Parathyroid adenoma (tissue), 2 donors: ENCODE results near the gene CAMSAP2.

Source experiments
- H2AFZ ChIP-seq: fragments of 300-600 bp; sonication (generic); one replicate; pipeline ENCODE4 v1.7.0; 2017; ENCODE audit warnings: antibody characterized with exemption, mild to moderate bottlenecking
- H3K27ac ChIP-seq: fragments of 300-600 bp; sonication (generic); one replicate; pipeline ENCODE4 v1.7.0; 2017
- H3K27me3 ChIP-seq: fragments of 300-600 bp; sonication (generic); one replicate; pipeline ENCODE4 v1.7.0; 2017; ENCODE audit warnings: low read length; ENCODE audit not compliant: control insufficient read depth, insufficient read depth
- H3K36me3 ChIP-seq: fragments of 300-600 bp; sonication (generic); one replicate; pipeline ENCODE4 v1.7.0; 2017; ENCODE audit warnings: low read length; ENCODE audit not compliant: control insufficient read depth, insufficient read depth
- H3K4me1 ChIP-seq: fragments of 300-600 bp; sonication (generic); one replicate; pipeline ENCODE4 v1.7.0; 2017; ENCODE audit warnings: control low read depth
- H3K4me2 ChIP-seq: fragments of 300-600 bp; sonication (generic); one replicate; pipeline ENCODE4 v1.7.0; 2017; ENCODE audit warnings: low read length
- H3K4me3 ChIP-seq: fragments of 300-600 bp; sonication (generic); one replicate; pipeline ENCODE4 v1.7.0; 2017; ENCODE audit warnings: low read depth, low read length
- H3K79me2 ChIP-seq: fragments of 300-600 bp; sonication (generic); one replicate; pipeline ENCODE4 v1.7.0; 2017; ENCODE audit warnings: control low read depth
- H3K9ac ChIP-seq: fragments of 300-600 bp; sonication (generic); one replicate; pipeline ENCODE4 v1.7.0; 2017; ENCODE audit warnings: mild to moderate bottlenecking
- H3K9me3 ChIP-seq: fragments of 300-600 bp; sonication (generic); one replicate; pipeline ENCODE4 v1.7.0; 2017; ENCODE audit warnings: low read length; ENCODE audit not compliant: control insufficient read depth
- TF ChIP-seq, protein P1 (sequence below): fragments of 300-600 bp; sonication (generic); IDR thresholded peaks from one replicate; pipeline ENCODE4 v1.7.0; 2017; ENCODE audit warnings: antibody characterized with exemption, mild to moderate bottlenecking
- donor health status: primary hyperparathyroidism.

CAMSAP2 gene

DNA sequence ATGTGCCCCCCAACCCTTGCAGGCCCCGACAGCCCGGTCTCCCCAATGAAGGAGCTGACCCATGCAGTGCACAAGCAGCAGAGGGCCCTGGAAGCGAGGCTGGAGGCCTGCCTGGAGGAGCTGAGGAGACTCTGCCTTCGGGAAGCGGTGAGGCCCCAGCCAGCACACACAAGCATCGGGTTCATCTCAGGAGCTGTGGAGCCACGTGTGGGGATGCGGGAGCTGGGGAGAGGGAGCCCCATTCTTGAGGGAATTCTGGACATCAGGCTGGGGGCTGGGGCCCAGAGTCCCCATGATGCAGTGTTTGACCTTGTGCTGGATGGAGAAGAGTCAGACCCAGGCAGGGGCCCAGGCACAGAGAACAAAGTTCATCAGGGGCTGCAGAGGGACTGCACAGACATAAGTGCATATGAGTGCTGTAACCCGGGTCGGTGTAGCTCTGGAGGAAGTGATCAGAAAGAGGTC lies 160.8 kb downstream of the CAMSAP2 start:
- Histone ChIP-seq H3K9ac (no peak overlapping the region), H3K9me3 (no peaks in the 10 kb centered on the region), H3K27ac (no peak overlapping the region), H2AFZ (no peak overlapping the region), H3K4me3 (no peak overlapping the region), H3K27me3 (no peaks in the 10 kb centered on the region), H3K79me2 (no peaks in the 10 kb centered on the region), H3K36me3 (no peaks in the 10 kb centered on the region), H3K4me1 (no peaks in the 10 kb centered on the region), H3K4me2 (no peak overlapping the region)
- TF ChIP-seq, protein P1, sequence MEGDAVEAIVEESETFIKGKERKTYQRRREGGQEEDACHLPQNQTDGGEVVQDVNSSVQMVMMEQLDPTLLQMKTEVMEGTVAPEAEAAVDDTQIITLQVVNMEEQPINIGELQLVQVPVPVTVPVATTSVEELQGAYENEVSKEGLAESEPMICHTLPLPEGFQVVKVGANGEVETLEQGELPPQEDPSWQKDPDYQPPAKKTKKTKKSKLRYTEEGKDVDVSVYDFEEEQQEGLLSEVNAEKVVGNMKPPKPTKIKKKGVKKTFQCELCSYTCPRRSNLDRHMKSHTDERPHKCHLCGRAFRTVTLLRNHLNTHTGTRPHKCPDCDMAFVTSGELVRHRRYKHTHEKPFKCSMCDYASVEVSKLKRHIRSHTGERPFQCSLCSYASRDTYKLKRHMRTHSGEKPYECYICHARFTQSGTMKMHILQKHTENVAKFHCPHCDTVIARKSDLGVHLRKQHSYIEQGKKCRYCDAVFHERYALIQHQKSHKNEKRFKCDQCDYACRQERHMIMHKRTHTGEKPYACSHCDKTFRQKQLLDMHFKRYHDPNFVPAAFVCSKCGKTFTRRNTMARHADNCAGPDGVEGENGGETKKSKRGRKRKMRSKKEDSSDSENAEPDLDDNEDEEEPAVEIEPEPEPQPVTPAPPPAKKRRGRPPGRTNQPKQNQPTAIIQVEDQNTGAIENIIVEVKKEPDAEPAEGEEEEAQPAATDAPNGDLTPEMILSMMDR = no peak

DNA sequence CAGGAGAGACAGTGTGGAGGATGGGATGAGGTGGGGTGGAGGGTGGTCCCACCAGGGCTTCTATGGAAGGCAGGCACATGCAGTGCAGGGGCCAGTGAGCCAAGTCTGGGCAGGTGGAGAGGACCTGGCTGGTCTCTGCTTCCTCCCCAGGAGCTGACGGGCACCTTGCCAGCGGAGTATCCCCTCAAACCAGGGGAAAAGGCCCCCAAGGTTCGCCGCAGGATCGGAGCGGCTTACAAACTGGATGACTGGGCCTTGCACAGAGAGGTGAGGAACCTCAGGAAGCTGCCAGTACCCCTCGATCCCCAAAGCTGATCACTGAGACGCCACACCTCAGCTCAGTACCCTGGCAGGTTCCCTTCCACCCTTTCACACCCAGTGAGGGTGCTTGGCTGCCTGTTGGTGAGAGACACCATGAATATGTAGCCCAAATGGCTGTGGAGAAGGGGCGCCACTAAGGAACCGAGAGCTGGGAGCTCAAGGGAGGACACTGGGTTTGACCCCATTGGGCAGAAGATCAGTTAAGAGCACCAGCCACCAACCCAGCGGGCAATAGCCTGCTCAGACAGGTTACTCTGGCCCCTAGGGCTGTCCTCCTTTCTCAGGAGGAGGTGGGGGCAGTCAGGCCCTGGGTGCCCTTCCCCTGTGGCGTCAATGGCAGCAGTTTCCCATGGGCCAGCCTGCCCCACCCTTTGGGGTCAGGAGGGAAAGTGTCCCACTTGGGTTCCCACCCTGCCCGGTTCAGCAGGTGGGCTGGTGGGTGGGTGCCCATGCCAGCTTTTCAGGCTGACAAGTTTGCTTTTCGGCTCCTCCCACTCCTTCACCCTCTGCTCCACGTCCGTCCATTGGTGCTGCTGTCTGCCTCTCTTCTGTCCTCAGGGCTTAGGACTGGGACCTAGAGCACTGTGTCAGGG lies 161.5 kb downstream of the CAMSAP2 start:
- Histone ChIP-seq H3K36me3 (no peaks in the 10 kb centered on the region), H3K9me3 (no peaks in the 10 kb centered on the region), H3K79me2 (no peaks in the 10 kb centered on the region), H3K9ac (no peak overlapping the region), H3K27me3 (no peaks in the 10 kb centered on the region), H2AFZ (no peak overlapping the region), H3K4me2 (no peak overlapping the region), H3K4me1 (no peaks in the 10 kb centered on the region), H3K27ac (no peak overlapping the region), H3K4me3 (no peak overlapping the region)
- TF ChIP-seq, protein P1 = no peak

DNA sequence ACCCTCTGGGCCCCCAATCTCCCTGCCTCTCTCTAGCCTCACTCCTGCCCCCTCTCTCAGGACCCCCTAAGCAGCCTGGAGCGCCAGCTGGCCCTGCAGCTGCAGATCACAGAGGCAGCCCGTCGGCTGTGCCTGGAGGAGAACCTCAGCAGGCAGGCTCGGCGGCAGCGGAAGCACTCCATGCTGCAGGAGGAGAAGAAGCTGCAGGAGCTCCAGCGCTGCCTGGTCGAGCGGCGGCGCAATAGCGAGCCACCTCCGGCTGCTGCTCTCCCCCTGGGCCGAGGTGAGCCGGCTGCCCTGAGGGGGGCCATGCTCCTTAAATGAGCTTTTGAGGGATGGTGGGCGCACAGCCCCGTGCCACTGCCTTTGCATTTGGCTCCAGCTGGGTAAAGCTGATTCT lies 162.2 kb downstream of the CAMSAP2 start:
- no peak overlapping the region for H3K4me2 ChIP-seq
- H3K9me3 ChIP-seq = no peaks in the 10 kb centered on the region
- no peak overlapping the region for H2AFZ ChIP-seq
- H3K9ac ChIP-seq = no peak overlapping the region
- H3K27ac ChIP-seq = no peak overlapping the region
- no peaks in the 10 kb centered on the region for H3K4me1 ChIP-seq
- H3K79me2 ChIP-seq = no peaks in the 10 kb centered on the region
- TF ChIP-seq, protein P1 = no peak
- H3K27me3 ChIP-seq = no peaks in the 10 kb centered on the region
- H3K36me3 ChIP-seq = no peaks in the 10 kb centered on the region
- no peak overlapping the region for H3K4me3 ChIP-seq

DNA sequence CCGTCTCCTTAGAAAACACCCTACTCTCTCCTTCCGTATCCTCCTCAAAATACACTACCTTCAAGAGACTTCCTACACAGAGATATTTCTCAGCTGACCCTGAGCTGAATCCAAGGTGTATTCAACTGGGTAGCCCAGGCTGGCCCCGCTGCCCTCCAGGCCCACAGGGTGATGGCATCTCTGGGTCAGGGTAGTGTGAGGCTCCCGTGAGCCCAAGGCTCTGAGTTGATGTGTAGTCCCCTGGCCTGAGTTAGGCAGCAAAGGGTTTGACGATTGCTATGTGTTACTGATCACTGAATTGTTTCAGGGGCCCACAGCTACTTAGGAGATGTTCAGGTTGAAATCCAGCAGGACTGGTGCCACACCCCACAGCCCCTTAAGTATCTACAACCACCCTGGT lies 162.7 kb downstream of the CAMSAP2 start:
- Histone ChIP-seq H3K4me2 (no peak overlapping the region), H3K36me3 (no peaks in the 10 kb centered on the region), H3K4me1 (no peaks in the 10 kb centered on the region), H2AFZ (no peak overlapping the region), H3K79me2 (no peaks in the 10 kb centered on the region), H3K9me3 (no peaks in the 10 kb centered on the region), H3K27me3 (no peaks in the 10 kb centered on the region), H3K4me3 (no peak overlapping the region), H3K27ac (no peak overlapping the region), H3K9ac (no peak overlapping the region)
- TF ChIP-seq, protein P1 = no peak
